Mesodermal cell (in vitro differentiated cells): ENCODE measurements around the gene AZU1.
"Not testable (repeated sequence)": the region's sequence is repeated elsewhere in the genome, so short reads cannot be mapped to it uniquely, and the experiment has no call there.

ENCODE experiments used
- H3K27ac ChIP-seq: 2 replicates; pipeline ENCODE4 v1.7.0; 2013; ENCODE audit warnings: mild to moderate bottlenecking, low read depth, low read length, moderate library complexity; ENCODE audit not compliant: severe bottlenecking
- H3K36me3 ChIP-seq: 2 replicates; pipeline ENCODE4 v1.7.1; 2013; ENCODE audit warnings: mild to moderate bottlenecking, low read length, moderate library complexity; ENCODE audit not compliant: control insufficient read depth, insufficient read depth
- H3K4me1 ChIP-seq: one replicate; pipeline ENCODE4 v1.7.1; 2013; ENCODE audit warnings: mild to moderate bottlenecking, low read length; ENCODE audit not compliant: insufficient read depth, control insufficient read depth, poor library complexity, severe bottlenecking
- H3K4me3 ChIP-seq: 2 replicates; pipeline ENCODE4 v1.7.0; 2013; ENCODE audit warnings: low read length, control low read depth, mild to moderate bottlenecking; ENCODE audit not compliant: insufficient read depth, poor library complexity, severe bottlenecking; ENCODE audit errors: extremely low read depth
- H3K9me3 ChIP-seq: 2 replicates; pipeline ENCODE4 v1.7.1; 2013; ENCODE audit warnings: mild to moderate bottlenecking, low read length, moderate library complexity; ENCODE audit not compliant: control insufficient read depth
- WGBS, 2 experiments: methylation state at CpG; one replicate each; pipeline ENCODE4 v1.1.5; 2013; ENCODE audit warnings: missing lambda C conversion rate in 2 of 2; ENCODE audit not compliant: insufficient coverage in 2 of 2; 5-methylcytosine and 5-hydroxymethylcytosine counted together

The AZU1 gene

GRCh38 chr19:812747-813218, 14.9 kb upstream of the AZU1 start:
- 95 to 97% methylated on average over 72 of the region's 72 CpGs for WGBS, 2 experiments
- Histone ChIP-seq H3K36me3 (peaks cover 64% of the 10 kb centered on the region), H3K9me3 (no peaks in the 10 kb centered on the region), H3K4me3 (no peak overlapping the region), H3K4me1 (no peaks in the 10 kb centered on the region), H3K27ac (no peak overlapping the region)

- no peaks in the 10 kb centered on the region for H3K9me3 ChIP-seq
- H3K4me3 ChIP-seq = no peak overlapping the region
- H3K36me3 ChIP-seq = peaks cover 57% of the 10 kb centered on the region
- 97% methylated on average over 55 to 69 of the region's 87 CpGs for WGBS, 2 experiments
- no peaks in the 10 kb centered on the region for H3K4me1 ChIP-seq
- H3K27ac ChIP-seq = no peak overlapping the region
Observed at GRCh38 chr19:813219-814151, 14.2 kb upstream of the AZU1 start.

- 97% methylated on average over 39 to 46 of the region's 49 CpGs for WGBS, 2 experiments
- Histone ChIP-seq H3K27ac (no peak overlapping the region), H3K4me1 (no peaks in the 10 kb centered on the region), H3K36me3 (peaks cover 49% of the 10 kb centered on the region), H3K9me3 (no peaks in the 10 kb centered on the region), H3K4me3 (no peak overlapping the region)
Observed at GRCh38 chr19:814152-815078, 13.2 kb upstream of the AZU1 start.

DNA sequence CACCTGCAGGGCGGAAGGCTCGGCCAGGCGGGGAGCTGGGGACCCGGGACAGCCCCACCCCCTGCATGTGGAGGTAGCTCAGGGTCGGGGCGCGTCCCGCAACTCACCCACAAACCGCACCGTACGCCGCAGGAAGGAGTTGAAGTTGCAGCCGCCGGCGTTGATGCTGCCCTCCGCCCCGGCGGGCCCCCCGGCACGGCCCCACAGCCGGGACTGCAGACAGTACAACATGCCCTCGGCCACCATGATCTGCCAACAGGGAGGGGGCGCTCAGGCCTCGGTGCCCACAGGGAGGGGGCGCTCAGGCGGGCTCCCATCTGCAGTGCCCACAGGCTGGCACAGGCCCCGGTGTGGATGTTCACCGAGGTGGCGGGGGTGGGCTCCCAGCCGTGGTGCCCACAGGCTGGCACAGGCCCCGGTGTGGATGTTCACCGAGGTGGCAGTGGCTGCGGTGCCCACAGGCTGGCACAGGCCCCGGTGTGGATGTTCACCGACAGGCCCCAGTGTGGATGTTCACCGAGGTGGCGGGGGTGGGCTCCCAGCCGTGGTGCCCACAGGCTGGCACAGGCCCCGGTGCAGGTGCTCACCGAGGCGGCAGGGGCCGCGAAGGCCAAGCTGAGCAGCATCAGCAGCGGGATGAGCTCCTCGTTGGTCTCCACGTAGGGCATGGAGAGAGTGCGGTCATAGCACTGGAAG, 12.4 kb upstream of the AZU1 start:
- Histone ChIP-seq H3K9me3 (no peaks in the 10 kb centered on the region), H3K36me3 (peaks cover 42% of the 10 kb centered on the region), H3K4me1 (no peaks in the 10 kb centered on the region), H3K4me3 (no peak overlapping the region), H3K27ac (no peak overlapping the region)
- WGBS, 2 experiments = 96 to 97% methylated on average over 43 to 47 of the region's 47 CpGs

DNA sequence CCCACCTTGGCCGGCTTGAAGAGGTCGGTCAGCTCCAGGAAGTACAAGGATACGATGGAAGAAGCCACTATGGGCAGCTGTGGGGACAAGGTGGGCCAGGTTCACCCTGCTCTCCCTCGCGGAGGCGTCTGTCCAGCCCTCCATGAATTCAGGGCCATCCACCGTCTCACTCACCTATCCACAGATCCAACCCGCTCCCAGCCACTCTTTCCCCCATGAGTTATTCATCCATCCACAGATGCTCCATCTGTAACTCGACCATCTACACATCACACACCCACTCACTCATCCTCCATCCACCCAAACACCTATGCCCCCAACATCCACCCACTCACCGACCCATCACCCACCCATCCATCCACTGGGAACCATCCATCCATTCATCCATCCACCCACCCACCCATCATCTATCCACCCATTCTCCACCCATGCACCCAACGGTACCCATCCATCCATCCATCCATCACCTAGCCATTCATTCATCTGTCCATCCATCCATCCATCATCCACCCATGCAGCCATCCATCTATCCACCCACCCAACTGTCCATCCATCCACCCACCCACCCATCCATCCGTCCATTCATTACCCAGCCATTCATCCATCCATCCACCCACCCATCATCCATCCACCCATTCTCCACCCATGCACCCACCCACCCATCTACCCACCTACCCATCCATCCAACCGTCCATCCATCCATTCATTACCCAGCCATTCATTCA, 11.7 kb upstream of the AZU1 start:
- Histone ChIP-seq H3K4me3 (no peak overlapping the region), H3K9me3 (no peaks in the 10 kb centered on the region), H3K4me1 (no peaks in the 10 kb centered on the region), H3K27ac (no peak overlapping the region), H3K36me3 (peaks cover 35% of the 10 kb centered on the region)
- 97 to 98% methylated on average over 12 to 13 of the region's 13 CpGs for WGBS, 2 experiments

- WGBS, 2 experiments = 96 to 100% methylated on average over 2 of the region's 2 CpGs
- Histone ChIP-seq H3K9me3 (no peaks in the 10 kb centered on the region), H3K4me1 (no peaks in the 10 kb centered on the region), H3K36me3 (peaks cover 30% of the 10 kb centered on the region), H3K27ac (no peak overlapping the region), H3K4me3 (no peak overlapping the region)
Observed at GRCh38 chr19:816500-816857, 11.2 kb upstream of the AZU1 start.

- not testable (repeated sequence) for H3K4me1 ChIP-seq, H3K9me3 ChIP-seq, H3K4me3 ChIP-seq, H3K27ac ChIP-seq, H3K36me3 ChIP-seq
- 97 to 100% methylated on average over 2 to 3 of the region's 5 CpGs for WGBS, 2 experiments
Observed at GRCh38 chr19:820212-820611, 7.4 kb upstream of the AZU1 start.

DNA sequence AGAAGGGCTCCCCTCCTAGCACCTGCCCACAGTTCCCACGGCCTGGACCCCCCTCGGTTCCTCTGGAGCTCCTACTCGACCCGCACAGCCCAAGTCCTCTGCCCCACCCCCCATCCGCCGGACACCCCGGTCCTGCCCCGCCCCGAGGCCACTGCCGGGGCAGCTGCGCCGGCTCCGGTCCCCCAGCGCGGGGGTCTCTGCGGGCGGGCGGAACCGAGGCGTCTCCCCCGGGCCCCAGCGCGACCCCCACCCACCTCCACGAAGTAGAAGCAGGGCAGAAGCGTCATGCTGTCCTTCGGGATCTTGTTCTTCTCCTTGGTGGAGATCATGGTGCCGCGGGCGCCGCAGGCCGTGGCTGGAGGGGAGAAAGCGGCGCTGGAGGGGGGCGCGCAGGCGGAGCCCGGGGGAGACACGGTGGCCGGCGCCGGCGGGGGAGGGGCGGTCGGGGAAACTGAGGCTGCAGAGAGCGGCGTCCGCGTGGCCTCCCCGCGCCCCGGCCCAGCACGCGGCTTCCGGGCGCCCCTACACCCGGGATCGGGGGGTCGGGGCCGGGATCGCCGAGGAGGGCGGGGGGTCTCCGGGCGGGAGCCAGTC, 6.3 kb upstream of the AZU1 start:
- peak overlapping the region; percentile 16 for H3K27ac ChIP-seq

DNA sequence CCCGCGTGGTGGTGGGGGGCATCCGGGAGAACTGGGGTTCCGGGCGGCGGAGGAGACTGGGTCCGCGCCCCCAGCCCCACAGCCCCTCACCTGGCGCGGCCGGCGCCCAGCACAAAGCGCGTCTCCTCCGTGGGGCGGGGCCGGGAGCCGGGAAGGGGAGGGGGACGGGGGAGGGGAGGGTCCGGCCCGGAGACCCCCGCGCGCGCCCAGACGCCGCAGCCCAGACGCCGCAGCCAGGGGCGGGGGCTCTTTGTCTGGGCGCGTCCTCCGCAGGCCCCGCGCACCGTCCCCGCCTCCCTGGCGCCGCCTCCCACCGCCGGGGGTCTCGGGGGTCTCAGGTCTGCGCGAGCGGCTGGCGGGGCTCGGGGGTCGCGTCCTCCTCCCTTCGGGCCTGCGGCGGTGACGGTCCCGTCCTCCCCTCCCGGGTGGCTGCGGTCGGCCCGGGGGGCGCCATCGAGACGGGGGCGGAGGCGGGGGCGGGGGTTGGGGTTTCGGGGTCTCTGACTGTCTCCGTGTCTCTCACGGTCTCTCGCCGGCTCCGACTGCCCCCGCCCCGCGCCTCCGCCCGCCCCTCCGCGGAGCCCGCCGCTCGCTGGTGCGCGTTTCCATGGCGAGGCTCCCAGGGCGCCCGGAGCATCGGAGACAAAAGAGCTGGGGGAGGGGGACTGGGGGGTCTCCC, 5.7 kb upstream of the AZU1 start, which contains the start of gene PLPPR3:
Gene PLPPR3, minus strand, starts transcription at position 131 of the 679 bp plus-strand sequence. CDS start 396 bp downstream, outside the sequence.
- Histone ChIP-seq H3K4me1 (no peaks in the 10 kb centered on the region), H3K9me3 (no peaks in the 10 kb centered on the region), H3K27ac (peak within 1 kb of the TSS; percentile 41), H3K4me3 (peak within 1 kb of the TSS; percentile 68), H3K36me3 (peaks cover 3% of the 10 kb centered on the region)
- 0% methylated on average over 8 to 14 of the region's 86 CpGs for WGBS, 2 experiments

More for the DNA sequence above, 6.3 kb upstream of the AZU1 start:
- Histone ChIP-seq H3K36me3 (peaks cover 6% of the 10 kb centered on the region), H3K4me1 (no peaks in the 10 kb centered on the region), H3K9me3 (no peaks in the 10 kb centered on the region), H3K4me3 (peak overlapping the region; percentile 68)
- 0% methylated on average over 15 to 38 of the region's 64 CpGs for WGBS, 2 experiments
